ENCODE measurements around the gene SRGAP3.

The SRGAP3 gene

DNA sequence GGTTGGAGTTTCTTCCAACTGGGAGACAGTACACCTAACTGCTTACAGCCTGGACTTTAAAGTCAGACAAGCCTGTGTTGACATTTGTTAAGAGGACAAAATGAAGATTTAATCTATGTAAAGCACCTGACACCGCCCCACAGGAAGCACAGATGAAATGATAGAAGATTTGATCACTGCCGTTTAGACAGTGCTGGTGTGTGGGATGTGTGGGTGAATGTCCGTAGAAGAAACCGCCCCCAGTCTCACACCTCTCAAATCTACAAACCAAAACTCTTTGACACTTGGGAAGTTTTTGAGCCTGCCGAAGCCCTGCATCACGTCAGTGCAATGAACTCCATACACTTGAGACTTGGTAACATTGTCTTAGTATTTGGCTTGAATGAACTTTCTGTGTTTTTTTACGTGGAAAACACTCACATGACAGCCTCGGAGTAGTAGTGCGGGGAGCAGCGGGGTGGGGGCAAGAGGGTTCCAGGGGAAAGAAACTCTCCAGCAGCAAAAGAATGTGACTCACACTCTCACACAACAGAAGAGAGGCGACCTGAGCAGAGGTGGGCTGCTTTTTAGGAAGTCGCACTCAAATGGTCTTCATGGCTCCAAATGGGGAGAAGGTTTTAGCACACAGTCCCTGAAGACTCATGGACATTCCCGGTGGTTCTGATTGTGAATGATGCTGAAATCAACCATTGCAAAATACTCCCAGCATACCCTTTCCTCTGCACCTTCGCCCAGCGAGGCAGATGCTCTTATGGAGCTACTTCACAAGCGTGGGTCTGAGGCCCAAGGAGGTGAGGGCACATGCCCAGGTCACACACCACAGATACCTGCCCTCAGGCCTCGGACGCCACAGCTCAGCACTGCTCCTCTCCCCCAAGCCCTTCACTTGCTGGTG, 79.2 kb downstream of the SRGAP3 start:
- no peak for DNase-seq

DNA sequence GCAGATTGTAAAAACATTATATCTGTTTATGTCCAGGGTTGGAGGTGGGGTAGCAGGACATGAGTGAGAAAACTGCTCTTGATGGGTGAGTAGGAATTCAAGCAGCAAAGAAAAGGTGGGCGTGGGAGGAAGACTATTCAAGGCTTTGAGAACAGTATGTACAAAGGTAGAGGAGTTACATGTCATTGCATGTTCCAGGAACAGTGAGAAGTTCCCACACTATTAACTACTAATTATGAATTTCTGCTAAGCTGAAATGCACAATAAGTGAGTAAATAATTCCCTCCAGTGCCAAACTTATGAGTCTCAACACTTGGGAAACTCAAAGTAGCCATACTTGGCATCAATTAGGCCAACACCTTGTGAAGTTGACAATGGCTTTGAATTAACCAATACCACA, 80.1 kb downstream of the SRGAP3 start:
- no peak for DNase-seq

DNA sequence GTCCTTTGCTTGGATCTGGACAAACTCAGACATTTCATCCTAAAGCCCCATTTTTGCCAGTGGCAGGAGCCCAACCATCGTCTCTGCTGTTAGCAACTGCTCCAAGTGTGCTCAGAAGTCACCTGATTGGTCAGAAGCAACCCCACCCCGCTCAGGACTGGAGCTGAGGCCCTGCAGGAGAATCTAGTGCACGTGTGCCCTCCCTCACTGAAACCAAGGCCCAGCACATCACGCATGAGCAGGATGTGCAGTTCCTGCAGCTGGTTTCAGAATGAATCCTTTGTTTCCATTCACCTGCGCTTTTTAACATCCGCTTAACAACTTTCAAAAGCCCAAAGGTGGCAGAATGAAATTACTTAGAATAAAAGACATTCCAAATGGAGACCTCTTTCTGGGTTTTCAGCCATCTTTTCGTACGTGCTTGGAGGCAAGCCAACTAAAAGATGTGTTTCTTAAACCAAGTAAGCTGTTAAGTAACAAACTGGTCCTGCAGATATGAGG, 81.2 kb downstream of the SRGAP3 start:
- DNase-seq = no peak

DNA sequence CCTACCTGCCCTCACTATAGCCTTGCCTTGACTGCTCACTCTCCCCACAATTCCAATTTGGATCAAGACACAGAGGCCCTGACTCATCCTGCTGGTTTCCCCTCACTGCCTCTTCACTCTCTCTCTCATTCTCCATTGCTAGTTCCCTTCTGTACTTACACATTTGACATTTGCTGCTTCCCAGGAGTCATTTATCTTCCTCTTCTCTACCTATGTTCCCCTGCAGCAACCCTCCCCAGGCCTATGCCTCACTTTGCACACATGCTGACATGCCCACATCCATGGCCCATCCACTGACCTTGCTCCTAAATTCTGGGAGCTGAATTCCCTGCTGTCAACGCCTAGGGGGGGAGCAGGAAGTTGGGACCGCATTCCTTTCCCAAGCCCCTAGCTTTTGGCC, 82.2 kb downstream of the SRGAP3 start:
- no peak for DNase-seq

DNA sequence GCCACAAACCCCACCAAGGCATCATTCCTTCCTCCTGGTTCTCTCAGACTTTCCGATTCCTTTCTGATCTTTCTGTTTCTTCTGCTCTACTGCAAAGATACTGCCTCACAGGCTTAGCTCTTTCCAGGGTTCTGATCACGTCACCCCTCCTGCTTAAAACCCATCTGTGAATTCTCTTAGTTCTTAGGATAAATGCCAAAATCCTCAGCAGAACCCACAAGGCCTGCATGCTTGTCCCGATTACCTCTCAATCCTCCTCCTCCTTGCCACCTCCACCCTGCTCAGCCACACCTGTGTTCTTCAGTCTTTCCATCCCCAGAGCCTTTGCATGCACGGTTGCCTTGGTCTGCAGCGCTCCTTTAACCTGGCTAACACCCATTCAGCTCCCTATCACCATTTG, 84.0 kb downstream of the SRGAP3 start:
- no peak for DNase-seq

DNA sequence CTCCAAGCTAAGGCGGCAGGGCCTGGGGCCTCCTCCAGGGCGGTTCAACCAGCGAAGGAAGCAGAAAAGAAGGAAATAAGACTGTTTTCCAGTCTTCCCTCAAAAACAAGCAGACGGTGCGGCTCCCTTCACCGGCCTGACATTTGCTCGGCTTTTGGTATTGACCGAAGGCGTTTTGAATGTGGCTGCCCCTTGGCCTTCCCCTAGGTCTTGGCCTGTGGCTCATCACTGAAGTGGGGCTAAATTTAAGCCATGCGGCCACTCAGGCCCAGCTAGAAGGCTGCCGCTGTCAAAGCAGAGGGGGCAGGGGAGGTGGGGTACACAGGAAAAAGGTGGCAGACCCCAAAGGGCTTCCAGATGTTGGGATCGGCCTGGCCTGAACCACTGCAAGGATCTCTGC, 86.2 kb downstream of the SRGAP3 start:
- DNase-seq = no peak

DNA sequence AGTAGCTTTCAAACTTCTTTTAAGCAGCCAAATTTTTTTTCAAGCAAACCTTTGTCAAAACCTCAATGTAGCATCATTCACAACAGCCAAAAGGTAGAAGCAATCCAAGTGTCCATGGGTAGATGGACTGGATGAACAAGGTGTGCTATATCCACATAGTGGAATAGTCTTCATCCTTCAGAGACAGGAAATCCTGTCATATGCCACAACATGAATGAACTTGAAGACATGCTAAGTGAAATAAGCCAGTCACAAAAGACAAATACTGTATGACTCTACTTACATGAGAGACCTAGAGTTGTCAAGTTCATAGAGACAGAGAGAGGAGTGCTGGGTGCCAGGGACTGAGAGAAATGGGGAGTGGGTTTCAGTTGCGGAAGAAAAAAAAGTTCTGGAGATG, 87.6 kb downstream of the SRGAP3 start:
- no peak for DNase-seq

DNA sequence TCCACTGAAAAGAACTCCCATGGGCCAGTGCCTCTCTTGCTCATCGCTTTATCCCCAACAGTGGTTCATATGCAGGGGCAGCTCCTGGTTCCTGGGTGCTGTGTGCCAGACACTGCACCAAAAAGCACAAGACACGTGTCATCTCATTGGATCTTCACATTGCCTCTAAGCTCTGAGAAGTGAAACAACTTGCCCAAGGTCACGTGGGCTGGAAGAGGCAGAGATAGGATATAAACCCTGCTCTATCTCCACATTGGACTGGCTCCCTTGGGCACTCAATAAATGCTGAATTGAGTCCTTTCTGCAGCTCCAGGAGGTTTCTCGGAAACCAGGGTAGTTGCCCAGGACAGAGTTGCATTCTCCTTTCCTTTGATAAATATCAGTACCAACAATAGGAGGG, 88.1 kb downstream of the SRGAP3 start:
- no peak for DNase-seq

DNA sequence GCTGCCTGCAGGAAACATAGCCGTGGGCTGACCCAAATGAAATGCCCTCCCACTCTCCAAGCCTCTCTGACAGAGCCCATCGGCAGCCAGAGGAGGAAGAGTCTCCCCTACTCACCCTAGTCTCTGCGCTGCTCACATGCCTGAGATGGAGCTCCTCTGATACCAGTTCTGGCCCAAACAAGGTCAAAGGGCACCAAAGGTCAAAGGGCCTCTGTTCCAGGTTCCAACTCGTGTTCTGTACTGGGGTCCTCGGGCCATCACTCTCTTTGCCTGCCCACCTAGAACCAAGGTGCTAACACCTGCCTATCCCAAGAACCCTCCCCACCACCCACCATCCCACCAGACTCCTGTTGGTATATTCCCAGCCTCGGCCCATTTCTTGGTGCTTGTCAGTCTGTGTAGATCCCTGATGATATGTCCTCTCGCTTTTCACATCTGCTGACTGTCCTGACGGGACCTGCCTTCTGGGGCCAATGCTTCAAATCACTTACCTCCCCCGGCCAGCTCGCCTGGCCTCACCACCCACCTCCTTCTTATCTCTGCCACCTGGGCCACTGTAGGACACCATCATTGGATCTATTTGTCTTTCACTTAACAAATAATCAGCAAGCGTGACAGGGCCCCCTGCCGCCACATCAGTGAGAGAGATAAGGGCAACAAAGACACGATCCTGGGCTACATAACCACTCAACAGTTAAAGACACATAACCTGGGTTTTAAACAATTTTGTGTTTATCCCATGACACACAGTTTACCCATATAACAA, 90.4 kb downstream of the SRGAP3 start:
- DNase-seq = no peak

DNA sequence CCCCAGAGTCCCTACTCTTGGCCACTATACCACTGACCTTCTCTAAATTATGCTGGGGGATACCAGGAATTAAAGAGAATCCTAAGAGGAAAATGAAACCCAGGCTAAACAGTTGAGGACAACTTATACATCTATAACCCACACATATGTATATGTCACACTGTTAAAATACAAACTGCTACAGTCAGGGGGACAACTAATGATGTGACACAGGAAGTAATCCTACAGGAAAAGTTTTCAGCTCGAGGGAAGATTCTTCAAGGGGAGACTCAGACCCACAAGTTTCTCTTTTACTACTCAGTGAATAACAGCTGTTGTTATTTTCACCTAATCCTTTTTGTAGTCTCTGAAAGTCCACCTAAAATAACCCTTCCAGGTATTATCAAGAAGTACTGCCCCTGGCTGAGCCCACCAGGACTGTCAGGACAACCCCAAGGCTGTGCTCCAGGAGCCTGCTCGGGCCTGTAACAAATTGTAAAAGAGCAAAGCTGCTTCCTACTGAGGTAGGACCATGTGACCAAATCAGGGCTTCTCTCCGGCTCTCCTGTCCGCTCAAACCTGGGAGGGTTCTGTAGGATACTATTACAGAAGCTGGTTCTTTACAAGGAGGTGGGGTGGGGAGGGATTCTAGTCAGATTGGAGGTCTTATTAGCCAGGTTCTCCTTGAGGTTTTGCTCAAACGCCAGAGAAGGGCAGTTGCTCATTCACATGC, 91.6 kb downstream of the SRGAP3 start:
- no peak for DNase-seq

DNA sequence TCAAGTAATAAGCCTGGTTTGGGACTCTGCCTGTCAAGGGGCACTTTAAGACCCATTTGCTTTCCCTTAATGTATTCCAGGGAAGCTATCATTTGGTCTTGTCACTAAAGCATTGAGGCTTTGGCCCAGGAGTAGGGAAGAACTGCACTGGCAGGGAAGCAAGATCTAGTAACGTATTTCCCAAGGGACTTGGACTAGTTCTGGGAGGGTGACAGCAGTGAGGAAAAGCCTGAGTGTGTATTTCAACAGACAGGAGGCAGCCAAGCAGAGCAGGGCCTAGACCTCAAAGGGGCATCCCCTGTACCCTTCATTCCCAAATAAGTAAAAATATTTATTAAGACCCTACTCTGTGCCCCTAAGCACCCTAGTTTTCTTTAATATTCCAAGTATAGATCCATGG, 92.8 kb downstream of the SRGAP3 start:
- no peak for DNase-seq

DNA sequence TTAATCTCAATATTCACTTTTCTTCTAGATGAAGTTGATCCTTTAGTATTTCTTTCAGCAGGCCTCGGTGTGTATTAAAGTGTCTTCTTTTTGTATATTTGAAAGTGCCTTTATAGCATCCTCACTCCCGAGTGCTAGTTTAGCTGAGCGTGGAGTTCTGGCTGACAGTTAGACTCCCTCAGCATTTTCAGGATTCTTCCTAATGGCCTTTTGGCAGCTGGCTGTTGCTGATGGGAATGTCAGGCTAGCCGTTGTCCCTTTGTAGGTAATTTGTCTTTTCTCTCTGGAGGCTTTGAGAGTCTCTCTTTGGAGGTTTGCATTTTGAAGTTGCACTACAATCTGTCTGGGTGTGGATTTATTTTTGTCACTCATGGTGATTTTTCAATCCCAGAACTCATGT, 94.4 kb downstream of the SRGAP3 start:
- no peak for DNase-seq

DNA sequence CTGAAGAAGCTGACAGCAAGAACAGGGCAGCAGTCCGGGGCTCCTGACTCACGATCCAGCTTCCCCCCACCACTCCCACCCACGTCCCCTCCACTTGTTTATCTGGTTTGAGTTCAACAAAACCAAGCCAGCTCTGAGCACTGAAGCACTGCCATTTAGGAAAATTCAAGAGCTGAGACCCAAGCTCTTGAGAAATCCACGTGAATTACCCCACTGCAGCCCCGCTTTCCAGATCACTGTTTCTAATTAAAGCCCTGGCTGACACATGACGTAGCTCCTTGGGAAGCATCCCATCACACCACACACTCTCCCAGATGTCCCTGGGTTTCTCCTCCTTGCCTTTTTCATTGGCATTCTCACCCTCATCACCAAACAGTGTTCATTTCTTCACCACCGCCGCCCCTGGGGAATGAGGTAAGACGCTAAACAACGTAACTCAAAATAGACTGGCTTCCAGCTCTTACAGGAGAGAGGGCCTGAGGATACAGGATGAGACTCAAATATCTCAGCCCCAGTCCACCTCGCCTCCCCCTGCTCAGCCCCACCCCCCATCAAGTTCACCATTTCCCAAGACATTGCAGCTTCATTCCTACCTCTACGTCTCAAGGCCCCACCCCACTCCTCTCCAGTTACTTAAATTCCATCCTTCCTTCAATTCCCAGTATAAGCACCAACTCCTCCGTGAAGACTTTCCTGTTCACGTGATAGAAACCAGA, 95.4 kb downstream of the SRGAP3 start:
- no peak for DNase-seq

DNA sequence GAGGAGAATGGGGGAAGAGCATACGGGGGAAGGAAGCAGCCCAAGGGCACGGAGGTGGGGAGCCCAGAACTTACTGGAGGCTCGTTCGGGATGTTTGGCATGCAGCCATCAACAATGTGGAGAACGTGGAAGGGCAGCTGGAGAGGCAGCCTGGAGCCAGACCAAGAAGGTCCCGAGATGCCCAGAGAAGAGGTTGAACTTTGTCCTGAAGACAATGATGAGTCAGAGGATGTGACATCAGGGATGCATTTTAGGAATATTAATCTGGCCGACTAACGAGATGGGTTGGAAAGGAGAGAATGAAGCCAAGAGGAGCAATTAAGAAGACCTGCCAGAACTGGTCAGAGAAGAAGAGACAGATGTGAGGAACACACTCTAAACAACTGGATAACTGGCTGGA, 98.2 kb downstream of the SRGAP3 start:
- no peak for DNase-seq

DNA sequence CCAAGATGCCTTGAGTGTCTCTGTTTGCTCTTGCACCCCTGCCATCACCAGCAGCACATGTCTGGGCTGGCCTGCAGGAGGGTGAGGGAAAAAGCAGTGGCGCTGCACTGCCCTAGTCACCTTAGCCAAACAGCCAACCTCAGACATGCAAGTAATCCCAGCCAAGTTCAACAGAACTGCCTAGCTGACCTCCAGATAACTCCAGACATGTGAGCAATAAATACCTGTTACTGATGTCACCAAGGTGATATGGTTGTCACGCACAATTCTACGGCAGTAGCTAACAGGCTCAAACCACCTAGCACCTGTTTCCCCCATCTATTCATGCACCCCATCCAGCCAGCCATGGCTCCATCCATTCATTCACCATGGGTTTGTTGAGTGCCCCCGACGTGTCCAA, 99.9 kb downstream of the SRGAP3 start:
- DNase-seq = no peak

DNA sequence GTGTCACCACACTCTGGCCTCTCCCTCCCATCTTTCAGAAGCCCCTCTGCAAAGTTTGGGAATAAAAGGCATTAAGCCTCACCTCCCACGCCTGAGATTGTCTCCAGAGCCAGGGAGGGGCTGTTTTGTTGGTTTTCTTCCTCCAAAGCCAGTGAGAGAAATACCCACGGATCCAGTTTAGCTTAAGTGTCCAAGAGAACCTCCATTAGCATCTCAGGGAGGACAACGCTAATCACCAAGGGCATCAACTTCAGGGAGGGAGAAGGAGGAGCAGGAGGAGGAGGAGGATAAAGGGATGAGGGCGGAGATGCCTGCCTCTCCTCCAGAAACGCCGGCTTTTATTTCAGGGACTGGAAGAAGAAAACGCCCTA, 101.6 kb downstream of the SRGAP3 start:
- no peak for DNase-seq

DNA sequence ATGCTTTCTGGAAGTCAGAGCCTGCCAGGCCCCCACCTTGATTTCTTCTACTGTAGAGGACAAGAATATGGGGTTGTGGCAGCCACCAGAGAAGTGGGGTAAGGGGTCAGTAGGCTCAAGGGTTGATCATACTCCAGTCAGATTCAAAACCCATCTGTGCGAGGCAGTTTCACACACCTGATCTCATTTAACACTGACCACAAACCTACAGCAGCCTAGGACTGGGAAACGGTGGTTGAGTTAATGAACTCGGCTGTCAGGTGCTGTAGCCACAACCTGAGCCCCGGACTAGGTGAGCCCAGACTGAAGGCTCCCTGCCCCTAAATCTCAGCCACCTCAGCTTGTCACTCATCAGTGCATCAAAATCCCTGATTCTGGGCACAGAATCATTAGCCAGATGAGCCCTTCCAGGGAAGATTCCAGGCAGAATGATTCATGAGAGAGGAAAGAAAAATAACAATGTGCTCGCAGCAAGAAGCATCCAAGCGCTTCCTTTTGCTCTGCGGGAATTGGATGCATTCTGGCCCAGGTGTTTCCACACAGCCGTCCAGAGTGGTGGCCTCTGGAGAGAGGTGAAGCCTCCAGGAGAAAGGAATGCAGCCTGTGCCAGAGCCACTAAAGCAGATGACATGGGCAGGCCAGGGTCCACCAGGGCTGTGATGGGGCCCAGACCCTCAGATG, 102.1 kb downstream of the SRGAP3 start:
- no peak for DNase-seq

DNA sequence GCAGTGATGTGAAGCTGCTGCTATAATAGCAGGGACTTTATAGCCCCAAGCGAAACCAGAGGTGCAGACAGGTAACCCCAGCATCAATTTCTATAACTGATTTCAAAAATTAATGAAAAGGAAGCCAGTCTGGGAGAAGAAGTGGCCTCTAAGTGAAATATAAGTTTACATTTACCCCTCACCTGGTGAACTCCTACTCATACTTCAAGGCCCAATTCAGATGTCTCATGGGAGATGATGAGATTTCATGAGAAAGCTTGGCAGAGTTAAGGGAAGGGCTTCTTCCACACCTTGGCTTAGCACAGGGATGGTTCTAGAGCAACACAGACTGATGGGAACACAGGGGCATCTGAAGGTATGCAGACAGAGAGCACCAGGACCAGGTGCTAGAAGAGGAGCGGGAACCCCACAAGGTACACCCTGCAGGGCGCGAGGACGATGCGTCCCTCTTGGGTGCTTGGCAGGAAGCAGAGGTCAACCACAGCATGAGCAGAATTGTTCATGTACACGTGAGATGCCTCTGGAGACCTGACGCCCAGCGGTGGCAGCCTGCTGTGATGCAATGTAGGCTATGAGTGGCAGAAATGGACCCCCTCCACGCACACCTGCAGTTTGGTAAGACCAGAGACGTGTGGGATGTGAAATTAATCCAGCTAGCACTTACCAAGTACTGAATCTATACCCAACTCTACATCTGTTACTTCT, 102.9 kb downstream of the SRGAP3 start:
- no peak for DNase-seq

DNA sequence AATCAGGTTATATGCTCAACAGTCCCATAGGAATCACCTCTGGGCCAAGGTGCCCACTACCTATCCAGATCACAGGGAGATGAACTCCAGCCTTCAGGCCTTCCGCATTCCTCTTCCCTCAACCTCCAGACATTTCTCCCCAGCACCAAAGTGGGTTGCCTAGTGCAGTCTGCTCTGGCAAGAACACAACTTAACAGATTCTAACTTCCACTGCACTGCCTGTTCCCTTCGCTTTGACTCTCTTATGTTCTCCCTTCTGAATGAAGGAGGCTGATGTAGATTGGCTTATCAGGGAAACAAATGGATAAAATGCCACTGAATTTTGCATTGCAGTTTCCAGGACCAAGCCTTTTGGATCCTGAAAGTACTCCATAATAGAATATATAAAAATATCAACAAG, 106.3 kb downstream of the SRGAP3 start:
- DNase-seq = no peak

DNA sequence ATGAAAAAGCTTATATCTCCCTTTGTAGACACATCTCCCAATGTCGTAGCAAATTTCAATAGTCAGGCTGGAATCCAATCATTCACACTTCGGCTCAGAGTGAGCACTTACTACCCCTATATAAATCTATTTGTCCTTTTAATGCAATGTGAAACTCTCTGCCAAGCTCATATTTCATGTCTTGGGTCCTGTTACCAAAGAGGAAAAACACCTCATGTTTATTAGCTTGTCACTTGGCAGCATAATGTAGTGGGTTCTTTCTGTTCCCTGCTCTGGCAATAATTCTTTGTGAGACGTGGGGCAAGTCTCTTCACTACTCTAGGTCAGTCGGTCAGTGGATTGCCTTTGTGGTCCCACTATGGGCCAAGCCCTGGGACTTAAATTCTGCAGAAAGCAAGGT, 107.1 kb downstream of the SRGAP3 start:
- no peak for DNase-seq

DNA sequence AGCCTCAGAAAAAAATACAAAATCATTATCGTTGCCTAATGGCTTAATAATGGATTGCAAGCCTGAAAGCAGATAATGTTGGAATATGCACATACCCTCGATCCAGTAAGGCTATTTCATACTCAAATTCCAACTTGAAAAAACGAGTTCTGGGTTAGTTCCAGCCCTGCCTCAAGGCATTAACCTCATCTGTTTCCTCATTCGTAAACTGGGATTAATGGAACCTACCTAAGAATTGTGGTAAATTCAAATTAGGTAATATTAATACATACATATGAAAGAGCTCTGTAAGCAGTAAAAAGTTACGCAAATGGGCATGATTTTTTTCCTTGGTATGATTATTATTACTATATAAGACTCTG, 107.5 kb downstream of the SRGAP3 start:
- DNase-seq = no peak

DNA sequence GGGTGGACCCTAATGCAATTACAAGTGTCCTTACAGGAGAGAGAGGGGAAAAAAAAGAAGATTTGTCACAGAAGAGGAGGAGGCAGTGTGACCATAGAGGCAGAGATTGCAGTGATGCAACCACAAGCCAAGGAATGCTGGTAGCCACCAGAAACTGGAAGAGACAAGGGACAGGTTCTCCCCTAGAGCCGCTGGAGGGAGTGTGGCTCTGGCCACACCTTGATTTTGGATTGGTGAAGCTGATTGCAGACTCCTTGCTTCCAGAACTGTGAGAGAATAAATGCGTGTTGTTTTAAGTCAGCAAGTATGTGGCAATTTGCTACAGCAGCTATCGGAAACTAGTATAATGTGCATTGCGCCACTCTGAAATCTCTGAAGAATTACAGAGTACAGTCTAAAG, 110.1 kb downstream of the SRGAP3 start:
- no peak for DNase-seq
